Gastrocnemius medialis (tissue), 4 donors: ENCODE results near the gene PRR5.

ENCODE experiments used
- POLR2A ChIP-seq, 2 donors: fragments of 450-650 bp; IDR thresholded peaks; one replicate each; pipeline ENCODE4 v1.6.1; 2017; ENCODE audit warnings: antibody characterized with exemption in 2 of 2, mild to moderate bottlenecking in 2 of 2, moderate library complexity in 2 of 2
- TF ChIP-seq, protein P1 (sequence below), 5 experiments: fragments of 450-650 bp in 3 of 5; fragments of 200-600 bp in 2 of 5; sonication (generic) in 2 of 5; IDR thresholded peaks in 4 of 5; conservative IDR thresholded peaks in 1 of 5; 1 replicate in 4 of 5; 2 replicates in 1 of 5; pipeline ENCODE4 v1.5.1; 2016 to 2019; ENCODE audit warnings: antibody characterized with exemption in 5 of 5, mild to moderate bottlenecking in 3 of 5, moderate library complexity in 3 of 5

DNA sequence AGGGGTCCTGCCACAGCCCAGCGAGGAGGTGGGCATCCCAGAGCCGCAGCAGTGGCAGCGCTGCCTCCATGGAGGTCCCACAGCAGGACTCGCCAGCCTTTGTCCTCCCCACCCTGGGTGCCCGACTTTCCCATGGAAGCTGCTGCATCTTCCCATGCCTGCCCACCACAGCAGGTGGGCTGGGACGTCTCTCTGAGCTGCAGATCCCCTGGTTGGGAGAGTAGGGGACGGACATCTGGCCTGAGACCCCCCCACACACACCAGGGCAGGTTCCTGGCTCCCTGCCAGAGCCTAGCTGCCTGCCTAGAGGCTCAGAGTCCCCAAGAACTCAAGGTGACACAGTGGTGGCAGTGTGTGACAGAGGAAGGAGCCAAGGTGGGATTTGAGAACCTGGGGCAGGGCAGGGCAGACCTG lies 21.5 kb upstream of the PRR5 start:
- TF ChIP-seq, protein P1, sequence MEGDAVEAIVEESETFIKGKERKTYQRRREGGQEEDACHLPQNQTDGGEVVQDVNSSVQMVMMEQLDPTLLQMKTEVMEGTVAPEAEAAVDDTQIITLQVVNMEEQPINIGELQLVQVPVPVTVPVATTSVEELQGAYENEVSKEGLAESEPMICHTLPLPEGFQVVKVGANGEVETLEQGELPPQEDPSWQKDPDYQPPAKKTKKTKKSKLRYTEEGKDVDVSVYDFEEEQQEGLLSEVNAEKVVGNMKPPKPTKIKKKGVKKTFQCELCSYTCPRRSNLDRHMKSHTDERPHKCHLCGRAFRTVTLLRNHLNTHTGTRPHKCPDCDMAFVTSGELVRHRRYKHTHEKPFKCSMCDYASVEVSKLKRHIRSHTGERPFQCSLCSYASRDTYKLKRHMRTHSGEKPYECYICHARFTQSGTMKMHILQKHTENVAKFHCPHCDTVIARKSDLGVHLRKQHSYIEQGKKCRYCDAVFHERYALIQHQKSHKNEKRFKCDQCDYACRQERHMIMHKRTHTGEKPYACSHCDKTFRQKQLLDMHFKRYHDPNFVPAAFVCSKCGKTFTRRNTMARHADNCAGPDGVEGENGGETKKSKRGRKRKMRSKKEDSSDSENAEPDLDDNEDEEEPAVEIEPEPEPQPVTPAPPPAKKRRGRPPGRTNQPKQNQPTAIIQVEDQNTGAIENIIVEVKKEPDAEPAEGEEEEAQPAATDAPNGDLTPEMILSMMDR (IDR thresholded peaks at IDR 0.05 in 4 of 5, conservative IDR thresholded peaks at IDR 0.05 in 1 of 5): no peak
- TF ChIP-seq POLR2A (IDR thresholded peaks at IDR 0.05): no peak
